GM19395 (cell line): ENCODE data around the gene CERS6.
"Not testable (repeated sequence)": the region's sequence is repeated elsewhere in the genome, so short reads cannot be mapped to it uniquely, and the experiment has no call there.

Experiments
- ATAC-seq: cut with Tn5 transposase; IDR thresholded peaks from one replicate; pipeline ENCODE4 v1.9.1; 2021; ENCODE audit warnings: mild to moderate bottlenecking, moderate library complexity; ENCODE audit not compliant: unreplicated experiment

Gene CERS6

GRCh38 chr2:168466834-168467565, 10.9 kb downstream of the CERS6 start:
- ATAC-seq = no peak

GRCh38 chr2:168467729-168468128, 11.7 kb downstream of the CERS6 start:
- no peak for ATAC-seq

DNA sequence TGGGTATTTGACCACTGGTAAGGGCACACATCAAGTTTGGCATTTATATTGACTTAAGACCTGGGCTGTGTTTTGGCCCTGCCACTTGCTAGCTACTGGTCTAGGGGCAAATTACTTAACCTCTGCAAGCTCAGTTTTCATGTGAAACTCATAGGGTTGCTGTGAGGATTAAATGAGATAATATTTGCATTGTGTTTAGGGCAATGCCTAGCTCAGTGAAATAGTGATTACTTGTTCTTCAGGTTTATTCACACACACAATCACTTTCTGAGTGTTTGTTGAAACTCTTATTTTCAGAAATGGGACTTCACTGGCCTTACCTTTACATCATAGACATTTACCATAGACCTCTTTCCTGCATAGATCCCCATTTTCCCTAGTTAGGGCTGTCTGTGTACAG, 12.3 kb downstream of the CERS6 start:
- ATAC-seq = no peak

DNA sequence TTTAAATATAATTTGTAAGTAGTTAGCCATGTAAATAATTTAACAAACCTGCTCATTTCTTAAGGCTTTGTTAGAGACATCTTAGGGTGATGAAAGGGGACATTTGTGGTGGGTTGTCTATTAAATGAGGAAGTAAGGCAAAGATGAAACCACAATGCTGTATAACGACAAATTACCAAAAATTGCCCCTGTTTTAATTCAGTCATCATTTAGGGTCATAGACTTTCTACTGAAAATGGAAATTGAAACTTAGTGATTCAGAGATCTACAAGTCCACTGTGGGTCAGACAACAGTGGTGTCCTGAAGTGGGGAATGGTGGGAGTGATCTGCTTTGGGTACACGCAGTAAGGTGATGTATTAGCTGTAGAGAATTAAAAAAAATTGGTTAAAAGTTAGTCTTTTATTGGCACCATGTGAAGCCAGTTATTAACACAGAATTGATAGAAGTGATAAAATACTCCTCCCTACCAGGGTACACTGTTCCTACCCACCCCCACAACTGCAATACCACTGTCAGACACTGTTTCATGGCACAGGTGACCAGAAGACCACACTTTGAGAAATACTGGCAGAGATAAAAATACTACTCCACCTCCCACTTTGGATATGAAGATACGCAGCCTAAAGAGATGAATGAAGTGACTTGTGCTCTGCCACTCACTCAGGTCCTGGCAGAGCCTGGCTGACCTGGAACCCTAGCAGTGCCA, 13.4 kb downstream of the CERS6 start:
- ATAC-seq = peak; percentile 75

- peak; percentile 30 for ATAC-seq
Measured at GRCh38 chr2:168470320-168471162, 14.5 kb downstream of the CERS6 start.

- no peak for ATAC-seq
Measured at GRCh38 chr2:168471163-168471475, 15.0 kb downstream of the CERS6 start.

DNA sequence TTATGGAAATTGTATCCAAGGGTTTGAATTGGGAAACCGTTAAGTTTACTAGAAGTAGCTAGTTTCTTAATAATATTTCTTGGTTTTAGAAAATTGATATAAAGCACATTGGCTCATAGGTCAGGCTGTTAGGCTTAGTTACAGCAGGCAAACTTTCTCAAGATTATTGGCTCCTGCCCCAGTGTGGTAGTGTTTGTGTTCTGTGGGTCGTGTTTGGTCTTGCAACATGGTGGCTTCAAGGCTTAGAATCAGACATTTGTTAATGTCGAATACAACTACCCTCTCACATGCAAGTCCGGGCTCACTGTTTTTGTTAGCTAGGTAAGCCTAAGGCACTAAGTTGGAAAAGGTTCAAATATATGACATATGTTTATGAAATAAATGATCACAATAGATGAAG, 19.6 kb downstream of the CERS6 start:
- no peak for ATAC-seq

DNA sequence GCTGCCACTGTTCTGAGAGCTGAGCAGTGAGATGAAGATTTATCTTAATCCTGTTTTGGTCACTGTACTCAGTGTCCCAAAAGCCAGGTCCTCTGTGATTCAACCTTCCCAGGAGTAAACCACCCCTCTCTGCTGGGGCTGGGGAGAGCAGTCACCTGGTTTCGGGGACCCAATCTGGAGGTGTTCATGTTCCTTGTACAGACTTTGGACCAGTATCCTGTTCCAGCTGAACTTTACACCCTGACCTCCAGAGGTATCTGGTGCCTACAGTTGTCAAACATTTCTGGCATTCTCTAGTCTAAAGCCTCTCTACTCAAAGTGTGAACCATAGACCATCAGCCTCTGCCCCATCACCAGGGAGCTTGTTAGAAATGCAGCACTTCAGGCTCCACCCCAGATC, 22.1 kb downstream of the CERS6 start:
- no peak for ATAC-seq

GRCh38 chr2:168480356-168480755, 24.3 kb downstream of the CERS6 start:
- no peak for ATAC-seq

- ATAC-seq = no peak
Measured at GRCh38 chr2:168480825-168481585, 24.9 kb downstream of the CERS6 start.

GRCh38 chr2:168482269-168482668, 26.2 kb downstream of the CERS6 start:
- no peak for ATAC-seq

DNA sequence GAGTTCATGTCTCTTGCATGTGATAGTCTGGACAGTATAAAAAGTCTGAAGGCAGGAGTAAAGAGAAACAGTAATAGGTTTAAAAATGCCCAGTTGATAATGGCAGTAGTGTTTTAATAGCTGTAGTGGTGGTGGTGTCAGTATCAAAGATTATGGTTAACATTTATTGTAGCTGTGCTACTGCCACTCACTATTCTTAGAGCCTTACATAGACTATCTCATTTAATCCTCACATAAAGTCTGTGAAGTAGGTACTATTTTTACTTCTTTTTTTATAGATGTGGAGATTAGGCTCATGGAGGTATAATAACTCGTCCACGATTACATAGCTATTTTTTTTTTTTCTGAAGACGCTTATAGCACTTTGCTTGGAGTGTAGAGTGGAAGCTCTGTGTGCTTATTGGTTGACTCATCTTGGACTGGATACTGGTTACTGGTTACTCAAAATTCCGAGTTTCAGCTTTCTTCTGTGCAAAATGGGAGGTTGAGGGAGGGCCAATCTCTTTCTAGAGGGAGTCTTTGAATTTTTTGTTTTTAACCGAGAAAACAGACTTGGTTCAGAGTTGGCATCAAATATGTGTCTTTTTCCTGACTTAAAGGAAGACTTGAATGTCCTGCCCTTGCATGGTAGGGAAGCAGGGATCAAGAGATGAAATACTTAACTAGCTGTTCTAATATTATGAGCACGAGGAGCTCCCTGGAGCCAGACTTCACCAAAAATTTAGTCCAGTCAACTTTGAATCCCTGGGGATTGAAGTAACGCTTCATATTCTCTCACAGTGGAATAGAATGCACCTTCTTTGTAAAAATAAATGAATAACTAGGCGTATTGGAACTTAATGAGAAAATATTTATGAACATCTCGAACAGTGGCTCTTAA, 27.1 kb downstream of the CERS6 start:
- no peak for ATAC-seq

DNA sequence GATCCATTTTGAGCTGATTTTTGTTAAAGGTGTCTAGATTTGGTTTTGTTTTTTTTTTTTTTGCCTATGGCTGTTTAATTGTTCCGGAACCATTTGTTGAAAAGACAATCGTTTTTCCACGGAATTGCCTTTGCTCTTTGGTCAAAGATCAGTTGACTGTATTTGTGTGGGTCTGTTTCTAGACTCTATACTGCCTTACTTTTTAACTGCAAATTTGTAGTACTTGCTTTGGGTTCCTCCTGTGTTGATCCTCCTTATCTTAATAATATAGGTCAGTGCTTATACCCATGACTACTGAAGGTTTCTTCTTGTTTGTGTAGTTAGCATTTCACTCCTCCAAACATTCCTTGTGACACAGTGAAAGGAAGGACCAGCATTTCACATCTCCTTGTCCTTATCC, 30.4 kb downstream of the CERS6 start:
- no peak for ATAC-seq

- ATAC-seq = peak; percentile 92
Measured at GRCh38 chr2:168490015-168490874, 34.2 kb downstream of the CERS6 start.

GRCh38 chr2:168490946-168491605, 35.0 kb downstream of the CERS6 start:
- no peak for ATAC-seq

GRCh38 chr2:168491728-168492127, 35.7 kb downstream of the CERS6 start:
- not testable (repeated sequence) for ATAC-seq

DNA sequence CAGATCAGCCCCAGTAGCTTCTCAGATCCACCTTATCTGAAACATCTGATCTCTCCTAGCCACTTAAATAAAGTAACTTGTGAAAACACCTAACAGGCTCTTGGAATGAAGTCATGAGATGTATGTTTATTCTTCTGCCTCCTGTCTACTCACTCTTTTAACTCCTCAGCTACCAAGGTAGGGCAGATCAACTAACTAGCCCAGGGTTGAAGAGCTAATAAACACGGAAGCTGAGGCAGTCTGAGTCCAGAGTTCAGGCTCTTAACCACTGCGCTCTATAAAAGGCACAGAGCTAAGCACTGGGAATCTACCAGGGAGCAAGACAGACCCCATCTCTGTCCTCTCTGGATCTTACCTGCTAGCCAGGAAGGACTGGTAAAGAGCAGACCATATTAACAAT, 37.1 kb downstream of the CERS6 start:
- not testable (repeated sequence) for ATAC-seq

DNA sequence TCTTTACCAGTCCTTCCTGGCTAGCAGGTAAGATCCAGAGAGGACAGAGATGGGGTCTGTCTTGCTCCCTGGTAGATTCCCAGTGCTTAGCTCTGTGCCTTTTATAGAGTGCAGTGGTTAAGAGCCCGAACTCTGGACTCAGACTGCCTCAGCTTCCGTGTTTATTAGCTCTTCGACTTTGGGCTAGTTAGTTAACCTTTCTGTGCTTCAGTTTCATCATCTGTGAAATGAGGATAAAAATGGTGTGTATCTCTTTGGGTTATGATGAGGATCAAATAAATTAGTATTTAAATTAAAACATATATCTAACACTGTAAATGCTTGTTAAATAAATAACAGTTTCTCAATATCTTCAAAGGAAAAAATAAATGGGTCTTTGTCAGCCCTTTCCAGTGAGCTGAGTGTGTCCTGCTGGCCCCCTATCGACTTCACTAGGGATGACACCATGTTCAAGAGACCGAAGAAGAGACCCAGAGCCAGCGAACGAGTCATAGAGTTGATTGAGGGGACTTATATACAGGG, 38.2 kb downstream of the CERS6 start:
- no peak for ATAC-seq
